ENCODE data around the gene EBF3.

- TF ChIP-seq, protein P1, sequence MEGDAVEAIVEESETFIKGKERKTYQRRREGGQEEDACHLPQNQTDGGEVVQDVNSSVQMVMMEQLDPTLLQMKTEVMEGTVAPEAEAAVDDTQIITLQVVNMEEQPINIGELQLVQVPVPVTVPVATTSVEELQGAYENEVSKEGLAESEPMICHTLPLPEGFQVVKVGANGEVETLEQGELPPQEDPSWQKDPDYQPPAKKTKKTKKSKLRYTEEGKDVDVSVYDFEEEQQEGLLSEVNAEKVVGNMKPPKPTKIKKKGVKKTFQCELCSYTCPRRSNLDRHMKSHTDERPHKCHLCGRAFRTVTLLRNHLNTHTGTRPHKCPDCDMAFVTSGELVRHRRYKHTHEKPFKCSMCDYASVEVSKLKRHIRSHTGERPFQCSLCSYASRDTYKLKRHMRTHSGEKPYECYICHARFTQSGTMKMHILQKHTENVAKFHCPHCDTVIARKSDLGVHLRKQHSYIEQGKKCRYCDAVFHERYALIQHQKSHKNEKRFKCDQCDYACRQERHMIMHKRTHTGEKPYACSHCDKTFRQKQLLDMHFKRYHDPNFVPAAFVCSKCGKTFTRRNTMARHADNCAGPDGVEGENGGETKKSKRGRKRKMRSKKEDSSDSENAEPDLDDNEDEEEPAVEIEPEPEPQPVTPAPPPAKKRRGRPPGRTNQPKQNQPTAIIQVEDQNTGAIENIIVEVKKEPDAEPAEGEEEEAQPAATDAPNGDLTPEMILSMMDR (IDR thresholded peaks at IDR 0.05; ENCODE audit: borderline replicate concordance, extremely low read depth, low read length, poor library complexity, severe bottlenecking): no peak
- TF ChIP-seq EZH2 (IDR thresholded peaks at IDR 0.05; ENCODE audit: borderline replicate concordance, low read depth, low read length, severe bottlenecking): no peak
Measured at GRCh38 chr10:129956286-129956670, 7.8 kb downstream of the EBF3 start.
